A549 treated with CpdA at 1 μM for 4 hours (cell line): ENCODE measurements around the gene CHRNA5. TPM values are rescaled to one million over a fixed set of nuclear protein-coding genes. Genes with fewer than 3 reads are reported as not detected.

ENCODE experiments used
- total RNA-seq: library from RNA; stranded (reverse); fragments of 200-300 nt; extraction: Qiagen RNA extraction; gene quantifications from 5 replicates; pipeline ENCODE4 v1.2.3, GENCODE V29; 2022; ENCODE audit warnings: low read depth

Gene CHRNA5
- 29.2 to 36.9 TPM (median 36.2 TPM) in 5 replicates for total RNA-seq

GRCh38 chr15:78565097-78565950 lies at the start of gene CHRNA5:
Gene CHRNA5, plus strand, starts transcription at chr15:78565520. Its CDS starts 200 bp downstream, at chr15:78565720.

GRCh38 chr15:78540141-78540870 lies 25.0 kb upstream of the CHRNA5 start, which contains the start of gene PSMA4:
Gene PSMA4, plus strand, starts transcription at chr15:78540444. Its CDS starts 1,484 bp downstream, at chr15:78541928.

GRCh38 chr15:78620527-78621421 lies 55.5 kb downstream of the CHRNA5 start, which contains the start of gene CHRNA3:
Gene CHRNA3, minus strand, starts transcription at chr15:78620996. Its CDS starts 202 bp downstream, at chr15:78620794.

GRCh38 chr15:78641102-78641748 lies 75.9 kb downstream of the CHRNA5 start, which contains the start of gene CHRNB4:
Gene CHRNB4, minus strand, starts transcription at chr15:78641210. Its CDS starts 77 bp downstream, at chr15:78641133.

Other genes with a start within 250 kb of the CHRNA5 start
- 0.71 to 1.9 TPM (median 1.6 TPM) in 5 replicates for gene CRABP1, start 225.2 kb upstream of the CHRNA5 start, total RNA-seq
- gene IREB2, start 127.3 kb upstream of the CHRNA5 start, total RNA-seq: 35.5 to 47.0 TPM (median 42.8 TPM) in 5 replicates
- 5.5 to 9.0 TPM (median 6.7 TPM) in 5 replicates for gene HYKK, start 57.9 kb upstream of the CHRNA5 start, total RNA-seq
- 391 to 509 TPM (median 404 TPM) in 5 replicates for gene PSMA4, start 25.1 kb upstream of the CHRNA5 start, total RNA-seq
- gene CHRNA3, start 55.5 kb downstream of the CHRNA5 start, total RNA-seq: 0.42 to 1.0 TPM (median 0.52 TPM) in 5 replicates
- gene CHRNB4, start 75.7 kb downstream of the CHRNA5 start, total RNA-seq: 0.72 to 1.7 TPM (median 1.1 TPM) in 5 replicates
- gene ADAMTS7, start 245.9 kb downstream of the CHRNA5 start, total RNA-seq: 2.6 to 4.2 TPM (median 3.2 TPM) in 5 replicates